AG04450 (cell line): ENCODE measurements around the gene HPS4. TPM values are rescaled to one million over a fixed set of nuclear protein-coding genes. Genes with fewer than 3 reads are reported as not detected.
"Not testable (repeated sequence)": the region's sequence is repeated elsewhere in the genome, so short reads cannot be mapped to it uniquely, and the experiment has no call there.

Experiments used
- CTCF ChIA-PET: fragments of 300-600, 350-600 bp; formaldehyde crosslinking; extraction: SDS; loops from one replicate; lab custom pipeline; 2022; ENCODE audit warnings: antibody characterized with exemption, inconsistent platforms; lab: Charles Lee
- POLR2A ChIA-PET: fragments of 350-600 bp; formaldehyde crosslinking; extraction: SDS; loops from one replicate; lab custom pipeline; 2021; ENCODE audit warnings: antibody characterized with exemption, inconsistent platforms; lab: Yijun Ruan, JAX
- DNase-seq: peaks from one replicate; pipeline ENCODE4 v3.0.0-alpha.2; 2011; ENCODE audit warnings: low read depth, low spot score
- H3K27ac ChIP-seq: one replicate; pipeline ENCODE4 v1.5.1; 2012; ENCODE audit warnings: low read depth, low read length, control low read depth
- H3K27me3 ChIP-seq: one replicate; pipeline ENCODE4 v1.6.0; 2012; ENCODE audit warnings: low read length; ENCODE audit not compliant: control insufficient read depth, insufficient read depth
- H3K4me3 ChIP-seq: 2 replicates; pipeline ENCODE4 v1.5.1; 2011; ENCODE audit warnings: mild to moderate bottlenecking, low read depth, low read length, control low read depth
- H3K9me3 ChIP-seq: 2 replicates; pipeline ENCODE4 v1.5.1; 2012; ENCODE audit warnings: low read length; ENCODE audit not compliant: control insufficient read depth, insufficient read depth
- CTCF ChIP-seq: IDR thresholded peaks from 2 replicates; pipeline ENCODE4 v1.5.1; 2011; ENCODE audit warnings: low read depth, low read length, control low read depth, inconsistent platforms
- polyA plus RNA-seq: library from polyadenylated mRNA; depleted of rRNA; stranded (reverse); fragments of >200 nt; gene quantifications from 2 replicates; pipeline ENCODE4 v1.2.3, GENCODE V29; 2011

The HPS4 gene
- polyA plus RNA-seq, 1 experiment, result 30.9 TPM

GRCh38 chr22:26410386-26410785, 73.2 kb downstream of the HPS4 start:
- no peak for TF ChIP-seq CTCF
- no peak overlapping the region for H3K27ac ChIP-seq
- CTCF ChIA-PET, result interaction anchor here (0.6 to 1.3 kb wide), 5 partner anchors 13 to 255 kb away, joined by 3 to 4 read pairs (median 3); no protein-coding TSS in a partner anchor

GRCh38 chr22:26409719-26410335, 73.8 kb downstream of the HPS4 start:
- POLR2A ChIA-PET, result no interaction called here
- TF ChIP-seq CTCF, result no peak
- H3K27me3 ChIP-seq, result peaks cover 15% of the 10 kb centered on the region
- DNase-seq, result no peak
- no peak overlapping the region for H3K27ac ChIP-seq
- H3K4me3 ChIP-seq, result no peak overlapping the region
- no peaks in the 10 kb centered on the region; the same call in 1 of the 2 replicates for H3K9me3 ChIP-seq
- CTCF ChIA-PET, result interaction anchor here (1.2 to 1.3 kb wide), 2 partner anchors 42 to 256 kb away, joined by 3 read pairs; no protein-coding TSS in a partner anchor

More at GRCh38 chr22:26410386-26410785, 73.2 kb downstream of the HPS4 start:
- DNase-seq, result no peak
- Histone ChIP-seq H3K27me3 (peaks cover 16% of the 10 kb centered on the region), H3K9me3 (no peaks in the 10 kb centered on the region; the same call in 1 of the 2 replicates), H3K4me3 (no peak overlapping the region)
- POLR2A ChIA-PET, result no interaction called here

- DNase-seq, H3K4me3 ChIP-seq, H3K27ac ChIP-seq, POLR2A ChIA-PET, H3K9me3 ChIP-seq, CTCF ChIA-PET: not testable (repeated sequence)
- peaks cover 15% of the 10 kb centered on the region for H3K27me3 ChIP-seq
Measured at GRCh38 chr22:26408562-26409220, 74.9 kb downstream of the HPS4 start.

GRCh38 chr22:26406118-26406517, 77.5 kb downstream of the HPS4 start:
- Histone ChIP-seq H3K4me3 (no peak overlapping the region), H3K27ac (no peak overlapping the region), H3K9me3 (no peaks in the 10 kb centered on the region; the same call in 1 of the 2 replicates), H3K27me3 (peaks cover 7% of the 10 kb centered on the region)
- peak; percentile 1 for DNase-seq
- ChIA-PET CTCF (interaction anchor here (1.2 to 1.6 kb wide), 2 partner anchors 39 to 55 kb away, joined by 3 to 10 read pairs; no protein-coding TSS in a partner anchor), POLR2A (no interaction called here)
- TF ChIP-seq CTCF, result no peak

- CTCF ChIA-PET, result interaction anchor here (0.6 to 1.6 kb wide), 2 partner anchors 22 to 56 kb away, joined by 4 to 10 read pairs; no protein-coding TSS in a partner anchor
- no peak for DNase-seq
- H3K4me3 ChIP-seq, result no peak overlapping the region
Measured at GRCh38 chr22:26404851-26405421, 78.6 kb downstream of the HPS4 start.

More at GRCh38 chr22:26404851-26405421, 78.6 kb downstream of the HPS4 start:
- no peak for TF ChIP-seq CTCF
- POLR2A ChIA-PET, result no interaction called here
- H3K9me3 ChIP-seq, result no peaks in the 10 kb centered on the region; the same call in 1 of the 2 replicates
- H3K27me3 ChIP-seq, result peaks cover 4% of the 10 kb centered on the region
- no peak overlapping the region for H3K27ac ChIP-seq
